ENCODE data around the gene KCNQ1OT1.

Gene KCNQ1OT1

GRCh38 chr11:2687782-2688191, 12.0 kb downstream of the KCNQ1OT1 start:
- DNase-seq (ENCODE audit: low spot score), result no peak
- in situ Hi-C loops (cut with MboI; ENCODE audit: low sequenced_read_pairs, unreplicated experiment), result no loop called here

DNA sequence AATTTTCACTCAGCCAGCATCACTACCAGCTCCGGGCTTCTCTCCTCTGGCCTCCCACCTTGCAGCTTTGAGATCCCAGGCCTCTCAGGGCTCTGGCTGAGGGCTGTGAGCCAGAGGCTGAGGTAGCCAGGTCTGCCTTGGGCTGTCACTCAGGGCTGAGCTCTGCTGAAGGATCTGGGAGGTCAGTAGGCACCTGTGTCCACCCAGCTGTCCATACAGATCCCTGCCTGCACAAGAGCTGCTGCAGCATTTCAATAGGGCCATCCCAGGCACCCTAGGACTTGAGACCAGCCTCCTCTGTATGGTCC, 12.6 kb downstream of the KCNQ1OT1 start:
- DNase-seq (ENCODE audit: low spot score), result no peak
- TF ChIP-seq, protein P1, sequence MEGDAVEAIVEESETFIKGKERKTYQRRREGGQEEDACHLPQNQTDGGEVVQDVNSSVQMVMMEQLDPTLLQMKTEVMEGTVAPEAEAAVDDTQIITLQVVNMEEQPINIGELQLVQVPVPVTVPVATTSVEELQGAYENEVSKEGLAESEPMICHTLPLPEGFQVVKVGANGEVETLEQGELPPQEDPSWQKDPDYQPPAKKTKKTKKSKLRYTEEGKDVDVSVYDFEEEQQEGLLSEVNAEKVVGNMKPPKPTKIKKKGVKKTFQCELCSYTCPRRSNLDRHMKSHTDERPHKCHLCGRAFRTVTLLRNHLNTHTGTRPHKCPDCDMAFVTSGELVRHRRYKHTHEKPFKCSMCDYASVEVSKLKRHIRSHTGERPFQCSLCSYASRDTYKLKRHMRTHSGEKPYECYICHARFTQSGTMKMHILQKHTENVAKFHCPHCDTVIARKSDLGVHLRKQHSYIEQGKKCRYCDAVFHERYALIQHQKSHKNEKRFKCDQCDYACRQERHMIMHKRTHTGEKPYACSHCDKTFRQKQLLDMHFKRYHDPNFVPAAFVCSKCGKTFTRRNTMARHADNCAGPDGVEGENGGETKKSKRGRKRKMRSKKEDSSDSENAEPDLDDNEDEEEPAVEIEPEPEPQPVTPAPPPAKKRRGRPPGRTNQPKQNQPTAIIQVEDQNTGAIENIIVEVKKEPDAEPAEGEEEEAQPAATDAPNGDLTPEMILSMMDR (IDR thresholded peaks at IDR 0.05; ENCODE audit: borderline replicate concordance, control extremely low read depth, extremely low read depth, insufficient read depth, missing control alignments), result no peak
- in situ Hi-C loops (cut with MboI; ENCODE audit: low sequenced_read_pairs, unreplicated experiment), result no loop called here

More at GRCh38 chr11:2687782-2688191, 12.0 kb downstream of the KCNQ1OT1 start:
- TF ChIP-seq, protein P1 (IDR thresholded peaks at IDR 0.05; ENCODE audit: borderline replicate concordance, control extremely low read depth, extremely low read depth, insufficient read depth, missing control alignments), result no peak

- DNase-seq (ENCODE audit: low spot score), result no peak
- in situ Hi-C loops (cut with MboI; ENCODE audit: low sequenced_read_pairs, unreplicated experiment), result no loop called here
- TF ChIP-seq, protein P1 (IDR thresholded peaks at IDR 0.05; ENCODE audit: borderline replicate concordance, control extremely low read depth, extremely low read depth, insufficient read depth, missing control alignments), result no peak
These were observed 13.2 kb downstream of the KCNQ1OT1 start for GRCh38 chr11:2686360-2687222.

DNA sequence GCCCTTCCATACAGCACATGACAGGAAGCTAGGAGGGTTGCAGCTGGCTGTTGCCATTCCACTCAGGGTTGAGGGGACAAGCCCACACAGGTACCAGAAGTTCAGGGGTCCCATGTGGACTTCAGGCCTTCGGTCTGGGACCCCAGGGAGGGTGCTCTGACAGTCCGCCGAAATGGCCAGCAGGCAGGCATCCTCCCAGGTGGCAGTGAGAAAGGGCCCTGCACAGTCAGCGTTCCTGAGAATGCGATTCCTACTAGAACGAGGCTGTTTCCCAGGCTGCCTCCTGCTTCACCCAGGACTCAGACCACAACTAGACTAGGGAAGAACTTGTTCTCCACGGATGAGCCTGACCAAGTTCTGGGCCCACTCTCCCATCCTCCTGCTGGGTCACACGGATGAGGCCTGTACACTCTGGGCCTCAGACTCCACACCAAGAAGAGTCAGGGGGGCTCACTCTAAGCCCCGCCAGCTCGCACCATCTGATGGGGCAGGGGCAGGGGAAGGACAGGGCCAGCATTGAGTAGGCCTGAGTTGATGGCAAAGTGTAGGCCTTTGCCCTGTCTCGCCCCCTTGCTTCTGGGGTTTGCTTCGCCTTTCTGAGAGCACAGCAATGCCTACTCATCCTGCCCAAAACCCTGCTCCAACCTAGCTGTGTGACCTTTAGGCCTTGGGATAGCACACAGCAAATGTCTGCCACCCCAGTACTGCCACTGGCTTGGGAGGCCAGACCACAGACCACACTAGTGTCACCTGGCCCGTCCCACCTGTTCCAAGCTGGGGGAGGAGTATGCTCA, 14.0 kb downstream of the KCNQ1OT1 start:
- in situ Hi-C loops (cut with MboI; ENCODE audit: low sequenced_read_pairs, unreplicated experiment), result no loop called here
- DNase-seq (ENCODE audit: low spot score), result no peak
- TF ChIP-seq, protein P1 (IDR thresholded peaks at IDR 0.05; ENCODE audit: borderline replicate concordance, control extremely low read depth, extremely low read depth, insufficient read depth, missing control alignments), result no peak

DNA sequence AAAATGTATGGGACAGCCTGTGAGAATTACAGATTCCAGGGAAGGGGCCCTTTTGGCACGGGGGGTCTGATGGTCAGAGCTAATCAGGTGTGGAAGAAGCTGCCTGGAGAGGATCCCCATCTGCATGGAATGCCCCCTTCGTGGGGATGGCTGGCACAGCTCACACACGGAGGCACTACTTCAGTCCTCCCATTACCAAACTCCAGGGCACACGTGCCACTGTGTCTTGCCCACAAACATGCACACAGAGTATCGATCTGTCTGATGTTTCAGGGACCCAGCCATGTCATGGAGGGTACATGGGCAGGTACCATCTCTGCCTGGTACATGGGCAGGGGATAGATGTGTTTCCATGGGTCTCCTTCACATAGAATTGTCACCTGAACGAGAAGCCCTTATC, 14.7 kb downstream of the KCNQ1OT1 start:
- in situ Hi-C loops (cut with MboI; ENCODE audit: low sequenced_read_pairs, unreplicated experiment), result no loop called here
- DNase-seq (ENCODE audit: low spot score), result no peak
- TF ChIP-seq, protein P1 (IDR thresholded peaks at IDR 0.05; ENCODE audit: borderline replicate concordance, control extremely low read depth, extremely low read depth, insufficient read depth, missing control alignments), result no peak

GRCh38 chr11:2684581-2684980, 15.2 kb downstream of the KCNQ1OT1 start:
- in situ Hi-C loops (cut with MboI; ENCODE audit: low sequenced_read_pairs, unreplicated experiment), result no loop called here
- DNase-seq (ENCODE audit: low spot score), result no peak
- TF ChIP-seq, protein P1 (IDR thresholded peaks at IDR 0.05; ENCODE audit: borderline replicate concordance, control extremely low read depth, extremely low read depth, insufficient read depth, missing control alignments), result no peak

All from GM13976 (cell line).